ENCODE measurements around the gene THOC2.
"Not testable (repeated sequence)": the region's sequence is repeated elsewhere in the genome, so short reads cannot be mapped to it uniquely, and the experiment has no call there.

DNA sequence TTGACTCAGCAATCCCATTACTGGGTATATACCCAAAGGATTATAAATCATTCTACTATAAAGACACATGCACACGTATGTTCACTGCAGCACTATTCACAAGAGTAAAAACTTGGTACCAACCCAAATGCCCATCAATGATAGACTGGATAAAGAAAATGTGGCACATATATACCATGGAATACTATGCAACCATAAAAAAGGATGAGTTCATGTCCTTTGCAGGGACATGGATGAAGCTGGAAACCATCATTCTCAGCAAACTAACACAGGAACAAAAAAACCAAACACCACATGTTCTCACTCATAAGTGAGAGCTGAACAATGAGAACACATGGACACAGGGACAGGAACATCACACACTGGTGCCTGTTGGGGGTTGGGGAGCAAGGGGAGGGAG is 10.7 kb downstream of the THOC2 start:
- TF ChIP-seq POLR2A, POLR2AphosphoS5 (IDR thresholded peaks at IDR 0.05): not testable (repeated sequence)
- TF ChIP-seq, protein P1, sequence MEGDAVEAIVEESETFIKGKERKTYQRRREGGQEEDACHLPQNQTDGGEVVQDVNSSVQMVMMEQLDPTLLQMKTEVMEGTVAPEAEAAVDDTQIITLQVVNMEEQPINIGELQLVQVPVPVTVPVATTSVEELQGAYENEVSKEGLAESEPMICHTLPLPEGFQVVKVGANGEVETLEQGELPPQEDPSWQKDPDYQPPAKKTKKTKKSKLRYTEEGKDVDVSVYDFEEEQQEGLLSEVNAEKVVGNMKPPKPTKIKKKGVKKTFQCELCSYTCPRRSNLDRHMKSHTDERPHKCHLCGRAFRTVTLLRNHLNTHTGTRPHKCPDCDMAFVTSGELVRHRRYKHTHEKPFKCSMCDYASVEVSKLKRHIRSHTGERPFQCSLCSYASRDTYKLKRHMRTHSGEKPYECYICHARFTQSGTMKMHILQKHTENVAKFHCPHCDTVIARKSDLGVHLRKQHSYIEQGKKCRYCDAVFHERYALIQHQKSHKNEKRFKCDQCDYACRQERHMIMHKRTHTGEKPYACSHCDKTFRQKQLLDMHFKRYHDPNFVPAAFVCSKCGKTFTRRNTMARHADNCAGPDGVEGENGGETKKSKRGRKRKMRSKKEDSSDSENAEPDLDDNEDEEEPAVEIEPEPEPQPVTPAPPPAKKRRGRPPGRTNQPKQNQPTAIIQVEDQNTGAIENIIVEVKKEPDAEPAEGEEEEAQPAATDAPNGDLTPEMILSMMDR (IDR thresholded peaks at IDR 0.05): not testable (repeated sequence)

All from prostate gland (tissue), 2 donors.